Coronary artery (tissue), 2 donors: Measurements from ENCODE around the gene EML1.

Source experiments
- DNase-seq: peaks from one replicate; pipeline ENCODE4 v3.0.0-alpha.2; 2017; ENCODE audit warnings: low spot score
- H3K27ac ChIP-seq, 2 donors: fragments of 200-600 bp; sonication (generic); one replicate each; pipeline ENCODE4 v1.5.1; 2016 to 2019
- H3K4me3 ChIP-seq: fragments of 200-600 bp; sonication (generic); 2 replicates; pipeline ENCODE4 v1.5.1; 2016; ENCODE audit warnings: mild to moderate bottlenecking, moderate library complexity
- TF ChIP-seq, protein P1 (sequence below): fragments of 200-600 bp; sonication (generic); IDR thresholded peaks from one replicate; pipeline ENCODE4 v1.5.1; 2019; ENCODE audit warnings: antibody characterized with exemption

The EML1 gene

DNA sequence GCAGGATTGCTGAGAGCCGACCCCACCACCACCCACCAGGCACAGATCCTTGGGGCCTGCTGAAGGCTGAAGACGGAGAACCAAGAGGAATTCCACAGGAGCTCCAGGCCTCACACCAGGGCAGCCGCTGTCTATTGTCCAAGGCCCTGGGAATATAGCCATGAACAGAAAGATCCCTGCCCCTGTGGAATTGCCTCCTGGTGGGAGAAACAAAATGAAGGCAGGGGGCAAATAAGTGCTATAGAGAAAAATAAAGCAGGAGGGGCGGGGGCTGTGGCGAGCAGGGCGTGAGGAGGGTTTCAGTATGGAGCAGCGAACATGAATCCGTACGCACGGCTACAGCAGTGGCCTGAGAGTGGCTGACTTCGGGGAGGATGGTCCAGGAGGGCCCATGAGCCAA, 96.1 kb downstream of the EML1 start:
- TF ChIP-seq, protein P1, sequence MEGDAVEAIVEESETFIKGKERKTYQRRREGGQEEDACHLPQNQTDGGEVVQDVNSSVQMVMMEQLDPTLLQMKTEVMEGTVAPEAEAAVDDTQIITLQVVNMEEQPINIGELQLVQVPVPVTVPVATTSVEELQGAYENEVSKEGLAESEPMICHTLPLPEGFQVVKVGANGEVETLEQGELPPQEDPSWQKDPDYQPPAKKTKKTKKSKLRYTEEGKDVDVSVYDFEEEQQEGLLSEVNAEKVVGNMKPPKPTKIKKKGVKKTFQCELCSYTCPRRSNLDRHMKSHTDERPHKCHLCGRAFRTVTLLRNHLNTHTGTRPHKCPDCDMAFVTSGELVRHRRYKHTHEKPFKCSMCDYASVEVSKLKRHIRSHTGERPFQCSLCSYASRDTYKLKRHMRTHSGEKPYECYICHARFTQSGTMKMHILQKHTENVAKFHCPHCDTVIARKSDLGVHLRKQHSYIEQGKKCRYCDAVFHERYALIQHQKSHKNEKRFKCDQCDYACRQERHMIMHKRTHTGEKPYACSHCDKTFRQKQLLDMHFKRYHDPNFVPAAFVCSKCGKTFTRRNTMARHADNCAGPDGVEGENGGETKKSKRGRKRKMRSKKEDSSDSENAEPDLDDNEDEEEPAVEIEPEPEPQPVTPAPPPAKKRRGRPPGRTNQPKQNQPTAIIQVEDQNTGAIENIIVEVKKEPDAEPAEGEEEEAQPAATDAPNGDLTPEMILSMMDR = no peak
- Histone ChIP-seq H3K27ac (no peak overlapping the region), H3K4me3 (no peak overlapping the region)
- DNase-seq = no peak

DNA sequence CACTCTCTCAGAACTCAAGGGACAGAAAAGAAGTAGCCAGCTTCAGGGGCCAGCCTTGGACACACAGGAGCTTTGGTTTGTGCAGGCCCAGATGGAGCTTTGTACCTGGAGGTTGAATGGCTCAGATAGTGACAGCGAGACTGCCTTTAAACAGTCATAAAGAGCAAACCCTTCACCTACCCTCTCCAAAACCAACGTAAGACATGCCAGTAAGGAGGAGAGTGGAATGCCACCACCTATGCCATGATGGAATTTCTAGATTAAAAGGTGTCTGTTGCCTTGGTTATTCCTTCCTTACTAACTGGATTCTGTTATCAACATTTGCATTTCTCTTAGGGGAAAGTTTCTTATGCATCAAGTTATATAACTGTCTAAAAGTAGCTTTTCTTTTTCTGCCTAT, 98.1 kb downstream of the EML1 start:
- no peak for DNase-seq
- Histone ChIP-seq H3K27ac (no peak overlapping the region), H3K4me3 (no peak overlapping the region)
- TF ChIP-seq, protein P1 = no peak

DNA sequence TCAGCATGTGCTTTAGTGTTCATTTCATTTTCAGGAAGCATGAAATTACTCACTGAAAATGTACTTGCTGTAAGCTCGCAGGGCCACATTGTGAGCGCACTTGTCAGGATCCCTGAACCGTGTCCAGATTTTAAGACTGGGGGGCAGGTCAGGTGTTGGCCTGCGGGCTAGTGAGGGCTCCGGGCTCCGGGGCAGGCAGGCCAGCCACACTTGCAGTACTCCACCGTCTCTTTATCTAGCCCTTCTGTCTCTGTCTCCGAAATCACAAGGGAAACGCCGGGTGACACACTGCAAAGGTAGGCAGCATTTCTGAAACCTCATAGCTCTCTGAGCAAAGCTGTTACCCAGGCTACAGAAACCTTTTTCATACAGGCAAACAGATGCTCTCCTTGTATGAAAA, 98.7 kb downstream of the EML1 start:
- TF ChIP-seq, protein P1 = no peak
- DNase-seq = no peak
- Histone ChIP-seq H3K27ac (no peak overlapping the region), H3K4me3 (no peak overlapping the region)

DNA sequence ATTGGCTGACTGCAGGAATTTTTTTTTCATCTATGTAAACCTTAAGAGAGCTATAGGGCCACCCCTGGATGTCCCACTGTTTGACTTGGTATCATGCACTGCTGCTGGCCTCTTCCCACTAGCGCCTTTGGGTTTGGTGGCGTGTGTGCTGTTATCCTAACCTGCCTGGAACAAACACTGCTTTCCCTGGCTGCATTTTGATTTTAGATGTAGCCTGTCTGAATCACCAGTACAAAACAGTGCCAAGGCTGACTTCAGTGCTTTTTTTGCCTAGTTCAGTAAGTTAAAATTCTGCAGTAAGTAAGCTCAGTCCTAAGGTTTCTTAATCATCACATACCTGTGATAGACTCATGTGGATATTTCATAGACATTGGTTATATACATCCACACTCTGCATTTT, 99.2 kb downstream of the EML1 start:
- Histone ChIP-seq H3K27ac (no peak overlapping the region), H3K4me3 (no peak overlapping the region)
- TF ChIP-seq, protein P1 = no peak
- DNase-seq = no peak

DNA sequence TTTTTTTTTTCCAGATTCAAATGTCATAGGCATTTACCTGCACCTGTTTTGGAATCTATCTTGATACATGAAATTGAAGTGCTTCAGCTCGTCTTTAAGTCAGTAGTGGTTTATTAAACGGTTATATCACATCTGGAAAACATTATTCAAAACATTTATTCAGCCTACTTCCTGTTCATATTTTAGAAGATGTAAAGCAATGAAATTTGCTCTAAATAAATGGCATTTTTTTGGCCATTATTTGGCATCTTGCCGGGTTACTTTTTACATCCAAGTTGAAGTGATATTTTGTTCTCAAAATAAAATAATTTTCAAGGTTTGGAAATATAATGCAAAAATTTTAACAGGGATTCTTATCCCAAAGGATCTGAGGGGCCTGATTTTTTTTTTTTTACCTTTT, 103.1 kb downstream of the EML1 start:
- TF ChIP-seq, protein P1 = no peak
- no peak for DNase-seq
- no peak overlapping the region for H3K27ac ChIP-seq
- no peak overlapping the region for H3K4me3 ChIP-seq

DNA sequence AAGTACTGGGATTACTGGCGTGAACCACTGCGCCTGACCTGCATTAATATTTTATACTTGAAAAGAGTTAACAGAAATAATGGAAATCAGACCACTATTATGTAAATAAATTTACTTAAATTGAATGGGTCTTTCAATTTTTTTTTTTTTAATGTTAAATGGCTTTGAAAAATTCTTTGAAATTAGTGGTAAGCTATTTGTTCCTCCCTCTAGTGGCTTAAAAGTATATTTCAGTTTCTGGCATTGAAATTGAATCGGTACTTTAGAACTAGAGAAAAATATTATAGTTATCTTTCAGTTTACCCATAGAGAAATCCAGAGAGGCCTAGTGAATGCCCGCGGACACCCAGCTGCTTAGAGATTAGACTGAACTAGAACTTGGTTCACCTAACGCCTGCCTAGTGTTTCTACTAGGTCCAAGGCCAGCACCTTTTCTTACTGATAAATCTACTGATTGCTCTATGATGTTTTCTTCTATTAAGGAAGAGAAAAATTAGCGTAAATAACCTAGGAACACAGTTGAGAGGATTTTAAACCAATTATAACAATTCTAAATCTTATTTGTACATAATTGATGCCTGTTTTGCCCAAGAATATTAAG, 106.5 kb downstream of the EML1 start:
- no peak overlapping the region for H3K4me3 ChIP-seq
- TF ChIP-seq, protein P1 = peak; percentile 40
- no peak for DNase-seq

DNA sequence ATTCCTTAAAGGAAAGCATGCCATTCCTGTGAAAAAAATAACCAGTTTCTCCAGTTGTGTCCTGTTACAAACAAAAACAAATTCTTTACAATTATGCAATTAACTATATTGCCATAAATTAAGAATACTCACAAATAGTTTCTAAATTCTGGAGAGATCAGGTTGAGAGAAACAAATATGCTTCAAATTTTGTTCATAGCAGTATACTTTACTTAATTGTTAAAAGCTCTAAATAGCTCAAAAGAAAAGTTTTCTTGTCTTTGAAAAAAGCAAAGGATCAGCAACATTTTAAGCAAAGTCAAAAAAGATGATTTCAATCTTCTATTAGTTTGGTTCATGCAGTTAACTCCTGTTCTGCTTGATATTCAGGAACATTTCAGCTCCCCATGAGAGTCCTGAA, 109.7 kb downstream of the EML1 start:
- DNase-seq = no peak
- H3K4me3 ChIP-seq = no peak overlapping the region
- no peak overlapping the region for H3K27ac ChIP-seq
- TF ChIP-seq, protein P1 = no peak

More for the DNA sequence above, 106.5 kb downstream of the EML1 start:
- H3K27ac ChIP-seq = no peak overlapping the region
